ENCODE measurements around the gene PDF. TPM values are rescaled to one million over a fixed set of nuclear protein-coding genes. Genes with fewer than 3 reads are reported as not detected.

Gene PDF, protein sequence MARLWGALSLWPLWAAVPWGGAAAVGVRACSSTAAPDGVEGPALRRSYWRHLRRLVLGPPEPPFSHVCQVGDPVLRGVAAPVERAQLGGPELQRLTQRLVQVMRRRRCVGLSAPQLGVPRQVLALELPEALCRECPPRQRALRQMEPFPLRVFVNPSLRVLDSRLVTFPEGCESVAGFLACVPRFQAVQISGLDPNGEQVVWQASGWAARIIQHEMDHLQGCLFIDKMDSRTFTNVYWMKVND
- total RNA-seq: 10 to 100 TPM; 10.6 to 11.6 TPM

DNA sequence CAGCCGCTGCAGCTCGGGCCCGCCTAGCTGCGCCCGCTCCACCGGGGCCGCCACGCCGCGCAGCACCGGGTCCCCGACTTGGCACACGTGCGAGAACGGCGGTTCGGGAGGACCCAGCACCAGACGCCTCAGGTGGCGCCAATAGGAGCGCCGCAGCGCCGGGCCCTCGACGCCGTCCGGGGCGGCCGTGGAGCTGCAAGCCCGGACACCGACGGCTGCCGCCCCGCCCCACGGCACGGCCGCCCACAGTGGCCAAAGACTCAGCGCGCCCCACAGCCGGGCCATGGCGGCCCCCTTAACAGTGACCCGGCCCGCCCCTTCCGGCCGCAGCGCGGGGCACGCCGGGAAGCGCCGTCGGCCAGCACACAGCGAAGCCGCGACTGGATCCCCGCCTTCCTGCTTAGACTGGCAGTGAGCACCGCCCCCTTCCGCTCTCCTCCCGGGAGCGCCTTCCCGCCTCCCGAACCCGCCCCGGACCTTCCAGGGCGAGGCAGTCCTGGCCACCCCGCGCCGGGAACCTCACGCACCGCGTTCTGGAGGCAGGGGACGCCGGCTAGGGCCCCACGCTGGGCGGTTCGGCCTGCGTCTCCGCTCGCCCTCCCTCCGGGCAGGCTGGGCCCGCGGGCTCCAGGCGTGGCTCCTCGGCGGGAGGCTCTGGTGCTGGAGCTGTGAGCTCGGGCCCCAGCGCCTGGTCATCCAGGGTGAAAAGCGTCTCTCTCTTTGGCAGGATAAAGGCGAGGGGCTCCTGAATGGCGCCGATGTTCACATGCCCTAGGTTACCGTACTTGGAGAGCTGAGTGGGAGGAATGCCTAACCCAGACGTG is at the start of gene PDF:
Gene PDF (minus strand): TSS at position 303 of the 824 bp plus-strand sequence. CDS start 18 bp downstream, at position 285.

DNA sequence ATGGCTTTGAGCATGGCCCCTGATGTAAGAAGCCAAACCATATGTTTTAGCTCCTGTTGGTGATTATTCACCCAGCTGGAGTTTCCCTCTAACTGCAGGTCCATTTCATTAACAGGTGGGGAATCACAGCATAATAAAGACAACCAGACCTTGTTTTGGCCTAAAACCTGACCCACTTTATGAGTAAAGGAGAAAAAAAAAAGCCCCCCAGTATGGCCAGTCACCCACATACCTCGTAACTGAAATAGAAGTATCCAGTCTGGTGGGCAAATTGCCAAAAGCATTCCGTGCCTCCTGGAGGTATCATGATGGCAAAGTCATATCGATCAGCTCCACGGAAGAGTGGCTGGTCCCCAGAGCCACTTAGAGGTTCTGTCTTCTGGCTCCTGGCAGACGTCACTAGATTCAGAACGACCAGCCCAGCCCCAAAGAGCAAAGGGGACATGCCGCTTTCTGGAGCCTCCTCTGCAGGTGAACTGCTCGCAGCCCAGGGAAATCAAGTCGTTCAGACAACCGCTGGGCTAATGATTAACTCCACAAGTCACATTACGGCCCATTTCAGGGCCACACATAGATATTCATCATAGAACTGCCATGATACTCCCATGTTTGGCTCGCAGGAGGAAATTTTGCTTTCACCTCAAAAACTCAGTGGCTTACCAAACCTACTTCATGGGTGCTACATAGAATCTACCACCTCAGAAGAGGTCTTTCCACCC is 21.1 kb upstream of the PDF start, which contains the start of gene TMED6:
Gene TMED6 (minus strand): TSS at position 478 of the 719 bp plus-strand sequence. CDS start 33 bp downstream, at position 445.

DNA sequence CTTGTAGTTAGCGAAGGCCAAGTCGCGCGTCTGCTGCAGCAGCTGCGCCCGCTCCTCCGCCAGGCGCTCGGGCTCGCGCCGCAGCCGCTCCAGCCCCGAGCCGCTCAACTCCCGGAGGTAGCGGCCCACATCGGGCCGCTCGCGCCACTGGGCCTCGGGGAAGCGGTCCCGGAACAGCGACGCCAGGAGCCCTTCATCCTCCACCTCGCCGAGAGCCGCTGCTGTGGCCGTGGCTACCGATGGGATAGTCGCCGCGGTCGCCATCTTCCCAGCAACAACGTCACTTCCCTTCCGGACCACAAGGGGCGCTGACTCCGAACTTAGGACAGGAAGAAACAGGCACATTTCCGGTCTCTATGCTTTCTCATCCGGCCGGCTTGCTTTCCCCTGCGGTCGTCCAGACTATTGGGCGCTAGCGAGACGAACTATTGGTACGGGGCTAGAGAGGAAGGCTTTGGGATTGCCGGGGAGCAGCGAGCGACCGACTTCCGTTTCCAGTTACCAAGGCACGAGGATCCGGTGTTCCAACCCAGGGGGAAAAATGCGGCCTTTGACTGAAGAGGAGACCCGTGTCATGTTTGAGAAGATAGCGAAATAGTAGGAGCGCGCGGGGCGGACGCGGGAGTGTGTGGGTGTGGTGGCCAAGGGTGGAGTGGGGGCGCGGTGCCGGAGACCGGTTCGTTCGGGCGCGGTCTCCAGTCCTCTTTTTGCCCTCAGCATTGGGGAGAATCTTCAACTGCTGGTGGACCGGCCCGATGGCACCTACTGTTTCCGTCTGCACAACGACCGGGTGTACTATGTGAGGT is 9.1 kb upstream of the PDF start, which contains the start of the genes COG8 and NIP7:
Gene COG8 (minus strand): TSS at position 276 of the 806 bp plus-strand sequence. CDS start 12 bp downstream, at position 264.
Gene NIP7 (plus strand): TSS at position 484 of the 806 bp plus-strand sequence. CDS start 58 bp downstream, at position 542.

DNA sequence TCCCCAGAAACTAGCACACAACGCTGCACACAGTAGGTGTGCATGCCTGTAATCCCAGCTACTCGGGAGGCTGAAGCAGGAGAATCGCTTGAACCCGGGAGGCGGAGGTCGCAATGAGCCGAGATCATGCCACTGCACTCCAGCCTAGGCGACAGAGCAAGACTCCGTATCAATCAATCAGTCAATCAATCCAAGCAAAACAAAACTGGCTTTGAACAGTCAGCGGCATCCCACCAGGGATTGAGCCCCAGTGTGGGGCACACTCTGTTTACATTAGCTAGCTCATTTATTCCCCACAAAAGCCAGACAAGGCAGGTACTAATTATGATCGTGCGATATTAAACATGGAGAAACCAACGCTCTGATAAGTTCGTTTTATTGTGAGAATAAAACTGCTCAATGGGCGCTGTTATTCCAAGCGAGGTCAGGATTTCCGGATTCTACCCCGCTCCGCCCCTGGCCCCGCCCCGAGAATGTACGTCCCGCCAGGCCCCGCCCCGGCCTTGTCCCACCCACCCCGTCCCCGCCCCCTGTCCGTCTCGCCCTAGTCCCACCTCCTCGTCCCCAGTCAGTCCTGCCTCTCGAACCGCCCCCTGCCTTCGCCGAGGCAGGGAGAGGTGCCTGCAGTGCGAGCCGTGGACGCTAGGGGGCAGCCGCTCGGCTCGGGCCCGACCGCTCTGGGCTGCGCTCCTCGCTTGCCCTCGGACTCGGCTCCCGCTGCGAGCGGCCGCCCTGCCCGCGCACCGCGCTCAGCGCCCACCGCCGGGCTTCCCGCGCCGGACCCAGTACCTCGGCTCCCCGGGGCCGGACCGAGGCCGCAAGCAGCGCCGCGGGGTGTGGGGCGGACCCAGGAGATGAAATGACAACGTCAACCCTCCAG is 19.5 kb downstream of the PDF start, which contains the start of gene VPS4A:
Gene VPS4A (plus strand): TSS at position 698 of the 880 bp plus-strand sequence. CDS start 162 bp downstream, at position 860.

Other genes starting within 250 kb of the PDF start
- under 1 TPM; 0.43 to 0.48 TPM for gene HAS3, start 224.9 kb downstream of the PDF start, total RNA-seq
- 100 to 1,000 TPM; 117 to 123 TPM for gene CHTF8, start 198.0 kb downstream of the PDF start, total RNA-seq
- 10 to 100 TPM; 44.3 to 45.1 TPM for gene UTP4, start 197.9 kb downstream of the PDF start, total RNA-seq
- 10 to 100 TPM; 17.4 to 18.2 TPM for gene SNTB2, start 143.4 kb downstream of the PDF start, total RNA-seq
- gene VPS4A, start 19.2 kb downstream of the PDF start, total RNA-seq: 10 to 100 TPM; 31.8 to 33.2 TPM
- 10 to 100 TPM; 34.8 to 35.1 TPM for gene COG8, start 9.0 kb upstream of the PDF start, total RNA-seq
- gene NIP7, start 9.2 kb upstream of the PDF start, total RNA-seq: 10 to 100 TPM; 33.9 to 35.4 TPM
- gene TMED6, start 21.2 kb upstream of the PDF start, total RNA-seq: 1 to 10 TPM; 2.3 to 2.9 TPM
- gene TERF2, start 55.4 kb upstream of the PDF start, total RNA-seq: 10 to 100 TPM; 36.5 to 42.4 TPM
- gene CYB5B, start 94.0 kb upstream of the PDF start, total RNA-seq: 100 to 1,000 TPM; 130 to 137 TPM
- 10 to 100 TPM; 17.6 to 17.8 TPM for gene NFAT5, start 235.4 kb upstream of the PDF start, total RNA-seq